GM12878 (cell line): ENCODE measurements around the gene MGRN1.
A peak's percentile ranks its signal among the peaks of the same experiment; 100 is the strongest.

Source experiments
- CTCF ChIP-seq, 3 experiments: IDR thresholded peaks in 2 of 3; conservative IDR thresholded peaks in 1 of 3; 2 replicates each; pipeline ENCODE4 v1.5.1; 2011; ENCODE audit warnings: low read depth in 3 of 3, low read length in 3 of 3, mild to moderate bottlenecking in 3 of 3, control low read depth in 2 of 3, moderate library complexity in 2 of 3, inconsistent platforms in 1 of 3, mixed read lengths in 1 of 3; ENCODE audit not compliant: control insufficient read depth in 2 of 3, insufficient read depth in 1 of 3; ENCODE audit errors: extremely low read depth in 1 of 3
- EP300 ChIP-seq, 2 experiments: fragments of 150-350 bp in 1 of 2; IDR thresholded peaks; 2 replicates each; pipeline ENCODE4 v1.6.1; 2011 to 2012; ENCODE audit warnings: low read depth in 2 of 2, low read length in 2 of 2, borderline replicate concordance in 1 of 2, improper control_type of control experiment in 1 of 2, inconsistent platforms in 1 of 2; ENCODE audit not compliant: control insufficient read depth in 1 of 2
- POLR2A ChIP-seq: IDR thresholded peaks from 2 replicates; pipeline ENCODE4 v1.6.1; 2011; ENCODE audit warnings: low read depth, mild to moderate bottlenecking, low read length
- POLR2AphosphoS2 ChIP-seq: IDR thresholded peaks from 2 replicates; pipeline ENCODE4 v1.6.1; 2011; ENCODE audit warnings: low read depth, mild to moderate bottlenecking, low read length, improper control_type of control experiment, moderate library complexity
- POLR2AphosphoS5 ChIP-seq: IDR thresholded peaks from 2 replicates; pipeline ENCODE4 v1.6.1; 2011; ENCODE audit warnings: mild to moderate bottlenecking, low read length, inconsistent platforms
- RAD21 ChIP-seq: IDR thresholded peaks from 2 replicates; pipeline ENCODE4 v1.6.1; 2011; ENCODE audit warnings: mild to moderate bottlenecking, low read depth, low read length, moderate library complexity; ENCODE audit not compliant: insufficient read depth
- RAD51 ChIP-seq: fragments of 450-650 bp; IDR thresholded peaks from 2 replicates; pipeline ENCODE4 v1.6.1; 2016; ENCODE audit warnings: moderate library complexity, mild to moderate bottlenecking, inconsistent platforms
- ZNF592 ChIP-seq: fragments of 450-650 bp; IDR thresholded peaks from 2 replicates; pipeline ENCODE4 v1.6.1; 2017; ENCODE audit warnings: mild to moderate bottlenecking, moderate library complexity
- ZNF687 ChIP-seq: fragments of 450-650 bp; IDR thresholded peaks from 2 replicates; pipeline ENCODE4 v1.6.1; 2017; ENCODE audit warnings: mild to moderate bottlenecking, moderate library complexity
- ZZZ3 ChIP-seq: IDR thresholded peaks from 2 replicates; pipeline ENCODE4 v1.6.1; 2011; ENCODE audit warnings: low read depth; ENCODE audit not compliant: control insufficient read depth, insufficient read length

- TF ChIP-seq POLR2AphosphoS5 (0 out of 2 replicates have a peak, but pooled peaks have one; percentile 26), EP300 (IDR thresholded peaks at IDR 0.05; ENCODE audit: borderline replicate concordance in 1 of 2, control insufficient read depth in 1 of 2, low read depth in 2 of 2, low read length in 2 of 2) (no peak), POLR2A (no peak), ZZZ3 (no peak), ZNF592 (no peak), CTCF (IDR thresholded peaks at IDR 0.05 in 2 of 3, conservative IDR thresholded peaks at IDR 0.05 in 1 of 3; ENCODE audit: control insufficient read depth in 2 of 3, extremely low read depth in 1 of 3, insufficient read depth in 1 of 3, low read depth in 3 of 3, low read length in 3 of 3) (no peak), RAD51 (no peak), ZNF687 (0 out of 2 replicates have a peak, but pooled peaks have one; percentile 0), RAD21 (no peak), POLR2AphosphoS2 (no peak)
Measured at GRCh38 chr16:4625560-4626159, 1.0 kb downstream of the MGRN1 start.
